ENCODE data around the gene PSMA1.

PSMA1 gene

DNA sequence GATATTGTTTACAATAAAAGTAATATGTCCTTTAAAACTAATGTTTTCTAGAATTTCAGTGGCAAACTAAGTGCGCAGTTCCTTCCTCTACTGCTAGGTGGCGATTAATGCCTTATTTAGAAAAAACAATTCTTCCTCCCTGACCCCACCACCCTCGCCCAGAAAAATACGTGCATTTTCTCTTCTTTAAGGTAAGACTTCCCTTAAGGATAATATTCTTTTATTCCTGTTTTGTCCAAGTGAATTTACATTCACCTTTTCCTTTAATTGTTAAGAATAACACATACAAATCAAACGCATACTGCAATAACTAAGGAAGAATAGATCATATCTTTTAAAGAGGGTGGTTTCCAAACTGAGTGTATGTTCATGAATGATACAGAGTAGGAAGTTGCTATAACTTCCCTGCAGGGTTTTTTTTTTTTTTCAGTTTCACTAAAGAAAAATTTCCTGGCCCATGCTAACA, 17.0 kb upstream of the PSMA1 start:
- in situ Hi-C loops (cut with MboI; ENCODE audit: low sequenced_read_pairs) = loop anchor here (25.0 kb wide), 1 partner anchor 100 kb away; the partner anchor contains the start of gene PDE3B

- in situ Hi-C loops (cut with MboI; ENCODE audit: low sequenced_read_pairs) = loop anchor here (25.0 kb wide), 1 partner anchor 102 kb away; the partner anchor contains the start of gene PDE3B
Observed at GRCh38 chr11:14535166-14535565, 15.0 kb upstream of the PSMA1 start.

GRCh38 chr11:14529951-14530350, 9.8 kb upstream of the PSMA1 start:
- in situ Hi-C loops (cut with MboI; ENCODE audit: low sequenced_read_pairs) = loop anchor here (25.0 kb wide), 1 partner anchor 107 kb away; the partner anchor contains the start of gene PDE3B

DNA sequence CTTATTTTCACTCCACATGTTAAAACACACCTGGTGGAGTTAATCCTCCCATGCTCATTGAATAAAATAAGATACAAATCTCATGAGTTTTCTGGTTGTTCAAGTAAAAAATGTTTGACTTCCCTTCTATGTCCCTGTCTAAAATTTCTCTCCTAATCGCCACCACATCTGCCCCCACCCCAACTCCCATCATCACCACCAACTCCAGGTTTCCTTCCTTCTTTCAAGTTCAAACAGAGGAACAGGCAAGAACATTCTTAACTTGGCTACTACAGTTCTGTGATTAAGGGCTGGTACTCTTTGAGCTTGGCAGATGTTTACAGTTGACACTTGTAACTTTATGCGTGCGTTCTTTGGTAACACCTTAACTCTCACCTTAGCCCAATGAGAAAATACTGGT, 9.1 kb upstream of the PSMA1 start:
- in situ Hi-C loops (cut with MboI; ENCODE audit: low sequenced_read_pairs) = loop anchor here (25.0 kb wide), 1 partner anchor 108 kb away; the partner anchor contains the start of gene PDE3B

DNA sequence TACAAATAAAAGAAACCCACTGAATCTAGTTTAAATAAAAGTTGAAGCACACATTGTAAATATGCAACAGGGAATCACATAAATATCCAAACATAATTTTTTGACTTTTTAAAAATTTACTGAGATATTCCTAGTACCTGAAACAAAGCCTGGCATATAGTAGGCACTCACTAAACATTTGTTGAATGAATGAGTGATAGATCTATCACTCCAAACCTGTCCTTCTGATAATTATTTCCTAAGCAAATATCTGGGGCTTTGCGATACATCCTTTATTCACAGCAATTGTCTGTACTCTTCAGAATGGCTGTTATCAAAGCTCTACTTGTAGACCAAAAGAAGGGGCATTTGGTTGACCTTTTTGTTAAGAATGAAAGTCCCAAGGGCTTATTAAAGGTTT, 2.6 kb upstream of the PSMA1 start:
- in situ Hi-C loops (cut with MboI; ENCODE audit: low sequenced_read_pairs) = loop anchor here (25.0 kb wide), 1 partner anchor 364 kb away; the partner anchor contains the start of gene CYP2R1

- in situ Hi-C loops (cut with MboI; ENCODE audit: low sequenced_read_pairs) = loop anchor here (25.0 kb wide), 1 partner anchor 365 kb away; the partner anchor contains the start of gene CYP2R1
Observed at GRCh38 chr11:14522245-14522644, 2.1 kb upstream of the PSMA1 start.

GRCh38 chr11:14520747-14521151, 563 bp upstream of the PSMA1 start:
- in situ Hi-C loops (cut with MboI; ENCODE audit: low sequenced_read_pairs) = loop anchor here (25.0 kb wide), 1 partner anchor 367 kb away; the partner anchor contains the start of gene CYP2R1

GRCh38 chr11:14519597-14519916, 629 bp downstream of the PSMA1 start:
- in situ Hi-C loops (cut with MboI; ENCODE audit: low sequenced_read_pairs) = loop anchor here (25.0 kb wide), 1 partner anchor 368 kb away; the partner anchor contains the start of gene CYP2R1

DNA sequence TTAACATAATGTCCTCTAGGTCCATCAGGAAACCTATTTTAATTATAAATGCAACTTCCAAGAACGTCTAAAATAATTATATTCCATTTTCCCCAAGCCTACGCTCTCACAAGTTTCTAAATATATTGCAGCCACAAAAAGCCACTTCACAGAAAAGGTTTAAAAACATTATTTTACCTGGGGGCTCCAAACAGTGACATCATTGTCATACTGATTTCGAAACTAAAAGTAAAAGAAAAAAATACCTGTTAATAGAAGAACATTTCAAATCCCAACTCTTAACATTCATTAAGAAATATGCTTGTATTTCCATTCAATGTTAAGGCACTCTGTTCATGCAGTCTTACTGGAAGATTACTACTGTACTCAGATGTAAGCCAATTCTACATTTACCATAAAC, 1.4 kb downstream of the PSMA1 start:
- in situ Hi-C loops (cut with MboI; ENCODE audit: low sequenced_read_pairs) = loop anchor here (25.0 kb wide), 1 partner anchor 368 kb away; the partner anchor contains the start of gene CYP2R1

GRCh38 chr11:14513800-14514199, 6.4 kb downstream of the PSMA1 start:
- in situ Hi-C loops (cut with MboI; ENCODE audit: low sequenced_read_pairs) = loop anchor here (25.0 kb wide), 1 partner anchor 374 kb away; the partner anchor contains the start of gene CYP2R1

DNA sequence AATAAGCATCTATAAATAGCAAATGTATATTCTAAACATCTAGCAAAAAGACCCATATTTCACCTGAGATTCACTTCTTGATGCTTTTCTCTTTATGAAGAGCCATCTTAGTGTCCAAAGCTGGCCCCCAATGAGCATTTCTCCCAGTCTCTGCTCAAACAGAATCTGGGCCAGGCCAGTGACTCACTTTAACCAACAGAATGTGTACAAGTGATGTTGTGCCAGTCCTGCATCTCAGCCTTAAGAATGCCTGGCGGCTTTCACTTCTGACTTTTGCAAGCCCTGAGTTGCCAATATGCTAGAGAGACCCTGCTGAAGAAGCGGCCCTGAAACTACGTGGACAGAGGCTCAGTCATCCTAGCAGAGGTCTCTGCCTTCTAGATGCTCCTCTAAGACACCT, 13.7 kb downstream of the PSMA1 start:
- in situ Hi-C loops (cut with MboI; ENCODE audit: low sequenced_read_pairs) = loop anchor here (25.0 kb wide), 1 partner anchor 381 kb away; the partner anchor contains the start of gene CYP2R1

GRCh38 chr11:14503023-14503422, 17.2 kb downstream of the PSMA1 start:
- in situ Hi-C loops (cut with MboI; ENCODE audit: low sequenced_read_pairs) = loop anchor here (25.0 kb wide), 1 partner anchor 384 kb away; the partner anchor contains the start of gene CYP2R1

DNA sequence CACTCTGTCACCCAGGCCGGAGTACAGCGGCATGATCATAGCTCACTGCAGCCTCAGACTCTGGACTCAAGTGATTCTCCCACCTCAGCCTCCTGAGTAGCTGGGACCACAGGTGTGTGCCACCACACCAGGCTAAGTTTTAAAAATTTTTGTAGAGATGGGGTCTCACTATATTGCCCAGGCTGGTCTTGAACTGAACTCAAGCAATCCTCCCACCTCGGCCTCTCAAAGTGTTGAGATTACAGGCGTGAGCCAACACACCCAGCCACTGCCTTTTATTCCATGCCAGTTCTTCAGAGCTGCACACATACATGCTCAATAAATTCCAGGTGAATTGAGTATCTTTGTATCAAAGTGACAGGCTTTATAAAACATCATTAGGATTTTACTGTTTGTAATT, 18.1 kb downstream of the PSMA1 start:
- in situ Hi-C loops (cut with MboI; ENCODE audit: low sequenced_read_pairs) = loop anchor here (25.0 kb wide), 1 partner anchor 385 kb away; the partner anchor contains the start of gene CYP2R1

DNA sequence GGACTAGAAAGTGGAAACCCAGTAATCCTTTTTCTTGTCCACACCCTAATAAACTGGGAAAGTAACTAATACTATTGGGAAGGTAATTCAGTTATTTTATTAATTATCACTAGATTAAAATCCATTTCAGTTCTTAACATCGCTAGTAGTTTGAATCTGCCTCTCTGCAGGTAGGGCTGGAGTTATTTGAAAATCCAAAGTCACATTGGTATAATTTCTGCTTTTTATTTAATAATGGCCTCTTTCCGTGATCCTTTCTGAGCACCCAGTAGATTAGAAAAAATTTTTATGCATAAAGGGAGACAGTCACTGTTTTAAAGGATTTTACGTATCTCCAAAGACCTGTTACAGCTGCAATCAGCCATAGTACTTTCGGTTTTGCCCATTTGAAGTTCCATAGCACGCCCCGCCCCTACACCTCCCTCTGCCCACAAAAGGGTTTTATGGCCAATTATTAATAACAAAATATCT, 20.0 kb downstream of the PSMA1 start:
- in situ Hi-C loops (cut with MboI; ENCODE audit: low sequenced_read_pairs) = loop anchor here (25.0 kb wide), 1 partner anchor 387 kb away; the partner anchor contains the start of gene CYP2R1

DNA sequence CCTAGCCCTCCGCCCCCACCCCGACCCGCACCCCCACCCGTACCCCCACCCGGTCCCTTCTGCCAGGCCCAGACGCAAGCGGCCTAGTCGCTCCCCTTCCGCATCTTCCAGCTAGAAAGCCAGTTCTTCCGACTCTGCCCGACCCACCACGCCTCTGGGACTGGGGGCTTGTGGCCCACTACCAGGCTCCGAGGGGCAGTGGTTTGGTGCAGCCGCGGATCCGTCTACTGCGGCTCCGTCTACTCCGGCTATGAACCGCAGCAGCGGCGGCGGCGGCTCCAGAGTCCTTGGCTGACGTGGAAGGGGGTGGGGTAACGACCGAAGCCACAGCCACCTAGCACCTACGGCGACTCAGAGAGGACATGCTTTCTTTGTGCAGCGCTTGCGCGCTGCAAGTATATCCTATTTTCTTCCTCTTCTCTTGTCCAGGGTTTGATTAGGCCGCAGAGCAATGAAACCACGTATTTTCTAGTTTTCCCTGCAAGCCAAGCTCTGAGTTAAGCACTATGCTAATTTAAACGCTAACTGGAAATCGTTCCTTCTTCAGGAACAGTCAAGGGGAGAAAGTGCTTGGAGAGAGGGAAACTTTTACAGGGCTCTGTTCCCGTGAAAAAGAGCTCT, 20.5 kb downstream of the PSMA1 start, which contains the start of gene COPB1:
Gene COPB1, minus strand, starts transcription at position 252 of the 621 bp plus-strand sequence. CDS start 883 bp downstream, outside the sequence.
- in situ Hi-C loops (cut with MboI; ENCODE audit: low sequenced_read_pairs) = loop anchor here (25.0 kb wide), 1 partner anchor 388 kb away; the partner anchor contains the start of gene CYP2R1

GRCh38 chr11:14499178-14499559, 21.0 kb downstream of the PSMA1 start:
- in situ Hi-C loops (cut with MboI; ENCODE audit: low sequenced_read_pairs) = no loop called here

DNA sequence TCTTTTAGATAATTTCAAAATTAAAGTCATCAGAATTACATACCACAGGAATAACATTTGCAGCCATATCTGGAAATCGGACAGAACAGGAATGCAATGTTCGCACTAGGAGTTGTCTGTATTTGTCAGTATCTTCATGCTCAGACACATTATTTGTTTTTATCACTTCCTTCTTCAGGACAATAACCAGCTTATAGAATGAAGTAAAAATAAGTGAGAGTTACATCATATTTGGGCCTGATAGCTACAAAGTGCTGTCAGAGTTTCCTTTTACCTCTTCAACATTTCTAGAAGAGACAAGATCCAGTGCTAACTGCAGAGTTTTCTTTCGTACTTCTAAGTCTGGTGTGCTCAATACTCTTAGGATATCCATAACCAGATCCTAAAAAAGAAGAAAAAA, 39.5 kb downstream of the PSMA1 start:
- in situ Hi-C loops (cut with MboI; ENCODE audit: low sequenced_read_pairs) = no loop called here

DNA sequence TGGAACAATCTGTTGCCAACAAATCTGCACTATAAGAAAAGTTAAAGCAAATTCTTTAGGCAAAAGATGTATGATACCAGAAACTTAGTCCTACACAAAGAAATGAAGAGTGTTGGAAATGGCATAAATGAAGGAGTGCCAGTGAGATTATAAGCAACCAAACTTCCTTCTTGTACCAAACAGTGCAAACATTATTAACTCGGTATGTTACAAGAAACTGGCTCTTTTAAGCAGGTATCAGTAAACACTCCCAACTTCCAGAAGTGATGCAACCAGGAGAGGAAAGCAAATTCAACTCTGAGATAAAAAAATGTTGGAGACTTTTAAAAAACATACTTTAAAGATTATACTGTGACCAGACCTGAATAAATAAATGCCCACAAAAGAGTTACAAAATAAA, 49.1 kb downstream of the PSMA1 start:
- in situ Hi-C loops (cut with MboI; ENCODE audit: low sequenced_read_pairs) = loop anchor here (25.0 kb wide), 1 partner anchor 184 kb away; no protein-coding TSS in a partner anchor

DNA sequence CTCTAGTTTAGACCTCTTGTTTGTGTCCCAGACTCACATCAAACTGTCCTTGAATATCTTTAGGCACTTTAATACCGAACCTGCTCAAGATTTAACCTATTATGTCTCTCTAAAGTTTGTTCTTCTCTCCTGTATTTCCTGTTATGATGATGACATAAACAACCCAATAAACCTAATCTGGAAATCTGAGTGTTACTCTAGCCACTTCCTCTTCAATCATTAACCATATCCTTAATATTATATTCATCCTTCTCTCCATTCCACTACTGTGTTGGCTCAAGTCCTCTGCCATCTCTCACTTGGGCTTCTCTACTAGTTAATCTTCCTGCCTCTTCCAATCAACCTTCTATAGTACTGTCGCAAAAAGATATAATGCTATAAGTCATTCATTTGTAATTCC, 56.6 kb downstream of the PSMA1 start:
- in situ Hi-C loops (cut with MboI; ENCODE audit: low sequenced_read_pairs) = loop anchor here (25.0 kb wide), 1 partner anchor 176 kb away; no protein-coding TSS in a partner anchor

GRCh38 chr11:14460147-14460546, 60.0 kb downstream of the PSMA1 start:
- in situ Hi-C loops (cut with MboI; ENCODE audit: low sequenced_read_pairs) = loop anchor here (25.0 kb wide), 1 partner anchor 173 kb away; no protein-coding TSS in a partner anchor

DNA sequence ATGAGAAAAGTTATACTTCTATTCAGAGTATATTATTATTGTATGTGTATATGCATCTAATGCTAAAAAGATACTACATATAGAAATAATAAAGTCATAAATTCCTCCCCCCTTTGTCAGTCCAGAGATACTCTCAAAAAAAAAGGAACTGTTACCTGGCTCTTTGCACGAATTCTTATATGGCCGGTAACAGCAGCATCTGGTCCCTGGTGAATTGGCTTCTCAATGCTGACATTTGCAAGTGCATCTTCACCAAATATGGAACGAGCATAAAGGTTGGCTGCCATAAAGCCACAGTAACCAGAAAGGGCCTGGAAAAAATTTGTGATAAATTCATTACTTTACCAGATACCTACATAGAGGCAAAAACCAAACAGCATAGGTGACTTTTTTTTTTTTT, 61.8 kb downstream of the PSMA1 start:
- in situ Hi-C loops (cut with MboI; ENCODE audit: low sequenced_read_pairs) = loop anchor here (25.0 kb wide), 1 partner anchor 171 kb away; no protein-coding TSS in a partner anchor

Measured in HL-60/S4 (cell line).